GM18519 (cell line): ENCODE measurements around the gene FMO2.
A peak's percentile ranks its signal among the peaks of the same experiment; 100 is the strongest.
"Not testable (repeated sequence)": the region's sequence is repeated elsewhere in the genome, so short reads cannot be mapped to it uniquely, and the experiment has no call there.

Experiments used
- ATAC-seq: cut with Tn5 transposase; IDR thresholded peaks from one replicate; pipeline ENCODE4 v1.9.1; 2021; ENCODE audit warnings: mild to moderate bottlenecking, moderate library complexity; ENCODE audit not compliant: unreplicated experiment, low FRiP score

The FMO2 gene

GRCh38 chr1:171217658-171218443, 32.8 kb downstream of the FMO2 start:
- ATAC-seq = no peak

GRCh38 chr1:171218661-171219060, 33.6 kb downstream of the FMO2 start:
- no peak for ATAC-seq

GRCh38 chr1:171219346-171220080, 34.4 kb downstream of the FMO2 start:
- ATAC-seq = no peak

GRCh38 chr1:171220081-171220420, 35.0 kb downstream of the FMO2 start:
- ATAC-seq = no peak

- no peak for ATAC-seq
These were observed 35.5 kb downstream of the FMO2 start for GRCh38 chr1:171220581-171221054.

GRCh38 chr1:171221665-171222591, 36.8 kb downstream of the FMO2 start:
- no peak for ATAC-seq

GRCh38 chr1:171222936-171223335, 37.8 kb downstream of the FMO2 start:
- ATAC-seq = no peak

- ATAC-seq = not testable (repeated sequence)
These were observed 39.2 kb downstream of the FMO2 start for GRCh38 chr1:171224257-171224656.

- ATAC-seq = peak; percentile 97
These were observed 41.8 kb downstream of the FMO2 start for GRCh38 chr1:171226747-171227370.

GRCh38 chr1:171231326-171231725, 46.2 kb downstream of the FMO2 start:
- no peak for ATAC-seq

- no peak for ATAC-seq
These were observed 48.1 kb downstream of the FMO2 start for GRCh38 chr1:171233183-171233582.

GRCh38 chr1:171236231-171236630, 51.1 kb downstream of the FMO2 start:
- ATAC-seq = not testable (repeated sequence)

GRCh38 chr1:171243878-171244277, 58.8 kb downstream of the FMO2 start:
- ATAC-seq = no peak

- peak; percentile 84 for ATAC-seq
These were observed 60.5 kb downstream of the FMO2 start for GRCh38 chr1:171245458-171246064.

- ATAC-seq = no peak
These were observed 62.4 kb downstream of the FMO2 start for GRCh38 chr1:171247501-171247900.

- no peak for ATAC-seq
These were observed 63.2 kb downstream of the FMO2 start, which contains the start of gene FMO1 for GRCh38 chr1:171248302-171248701. TSS of gene FMO1 (plus strand) at chr1:171248494. CDS start at chr1:171258088, 9,594 bp downstream.

- no peak for ATAC-seq
These were observed 63.7 kb downstream of the FMO2 start for GRCh38 chr1:171248841-171249240.

GRCh38 chr1:171250263-171250662, 65.2 kb downstream of the FMO2 start:
- no peak for ATAC-seq

GRCh38 chr1:171251042-171251951, 66.2 kb downstream of the FMO2 start:
- ATAC-seq = no peak
